Loucy (cell line): Measurements from ENCODE around the gene MRPL42.

Source experiments
- H2AFZ ChIP-seq: fragments of 200-600 bp; sonication (generic); 2 replicates; pipeline ENCODE4 v1.6.0; 2016; ENCODE audit warnings: antibody characterized with exemption, mild to moderate bottlenecking, low read length, moderate library complexity
- H3F3A ChIP-seq: fragments of 200-600 bp; 2 replicates; pipeline ENCODE4 v1.6.0; 2016; ENCODE audit warnings: antibody characterized with exemption, low read depth, mild to moderate bottlenecking
- H3K27me3 ChIP-seq: fragments of 200-600 bp; sonication (generic); 2 replicates; pipeline ENCODE4 v1.6.1; 2014; ENCODE audit warnings: low read length, mild to moderate bottlenecking; ENCODE audit not compliant: insufficient read depth, poor library complexity, severe bottlenecking
- H3K36me3 ChIP-seq: fragments of 200-600 bp; sonication (generic); 2 replicates; pipeline ENCODE4 v1.6.1; 2016; ENCODE audit warnings: low read length; ENCODE audit not compliant: insufficient read depth
- H3K4me1 ChIP-seq: fragments of 200-600 bp; sonication (generic); 2 replicates; pipeline ENCODE4 v1.5.1; 2014; ENCODE audit warnings: low read length, mild to moderate bottlenecking; ENCODE audit not compliant: insufficient read depth, poor library complexity, severe bottlenecking
- H3K4me2 ChIP-seq: fragments of 200-600 bp; sonication (generic); 2 replicates; pipeline ENCODE4 v1.6.0; 2014; ENCODE audit warnings: antibody characterized with exemption, low read length, low read depth, mild to moderate bottlenecking; ENCODE audit not compliant: poor library complexity, severe bottlenecking
- H3K4me3 ChIP-seq: fragments of 200-600 bp; sonication (generic); 2 replicates; pipeline ENCODE4 v1.5.1; 2014; ENCODE audit warnings: low read length, mild to moderate bottlenecking, mixed read lengths; ENCODE audit not compliant: poor library complexity, severe bottlenecking
- H3K79me2 ChIP-seq: fragments of 200-600 bp; sonication (generic); 2 replicates; pipeline ENCODE4 v1.6.1; 2014; ENCODE audit warnings: low read length; ENCODE audit not compliant: insufficient read depth
- H3K9ac ChIP-seq: fragments of 200-600 bp; sonication (generic); 2 replicates; pipeline ENCODE4 v1.6.0; 2014; ENCODE audit warnings: mild to moderate bottlenecking, low read depth, low read length, moderate library complexity; ENCODE audit not compliant: poor library complexity, severe bottlenecking
- H3K9me2 ChIP-seq: fragments of 200-600 bp; sonication (generic); replicated peaks from 2 replicates; pipeline ENCODE4 v1.6.1; 2016; ENCODE audit warnings: low read depth, low read length, mixed read lengths
- H3K9me3 ChIP-seq: fragments of 200-600 bp; sonication (generic); 2 replicates; pipeline ENCODE4 v1.6.1; 2014; ENCODE audit warnings: mild to moderate bottlenecking, antibody characterized with exemption, low read length, low read depth; ENCODE audit not compliant: insufficient read depth
- H4K20me1 ChIP-seq: fragments of 200-600 bp; sonication (generic); 2 replicates; pipeline ENCODE4 v1.6.0; 2014; ENCODE audit warnings: antibody characterized with exemption, low read length, mild to moderate bottlenecking; ENCODE audit not compliant: insufficient read depth, poor library complexity, severe bottlenecking
- EZH2phosphoT487 ChIP-seq: fragments of 200-600 bp; IDR thresholded peaks from 2 replicates; pipeline ENCODE4 v1.6.1; 2018; ENCODE audit warnings: antibody characterized with exemption, mild to moderate bottlenecking, moderate library complexity, borderline replicate concordance
- TF ChIP-seq, protein P1 (sequence below): fragments of 200-600 bp; sonication (generic); conservative IDR thresholded peaks from 2 replicates; pipeline ENCODE4 v1.5.1; 2014; ENCODE audit warnings: mild to moderate bottlenecking, antibody characterized with exemption, low read length

MRPL42 gene

DNA sequence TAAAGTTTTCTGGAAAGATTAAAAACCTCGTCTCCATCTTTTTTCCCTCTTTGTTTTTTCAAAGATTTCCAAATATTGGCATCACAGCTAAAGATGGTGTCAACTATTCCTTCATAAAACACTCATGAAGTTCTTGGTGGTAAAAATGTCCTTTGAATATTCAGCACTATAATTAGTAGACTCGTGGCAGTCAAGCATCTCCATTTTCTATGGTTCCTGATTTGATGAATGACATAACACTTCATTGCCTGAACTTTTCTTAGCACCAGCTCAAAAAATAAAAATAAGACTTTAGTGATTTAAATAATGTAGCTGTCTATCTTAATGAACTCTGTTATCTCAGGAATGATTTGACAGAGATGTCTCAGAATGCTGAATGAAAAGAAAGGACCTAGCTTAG is 45.3 kb upstream of the MRPL42 start:
- no peak for TF ChIP-seq EZH2phosphoT487
- TF ChIP-seq, protein P1, sequence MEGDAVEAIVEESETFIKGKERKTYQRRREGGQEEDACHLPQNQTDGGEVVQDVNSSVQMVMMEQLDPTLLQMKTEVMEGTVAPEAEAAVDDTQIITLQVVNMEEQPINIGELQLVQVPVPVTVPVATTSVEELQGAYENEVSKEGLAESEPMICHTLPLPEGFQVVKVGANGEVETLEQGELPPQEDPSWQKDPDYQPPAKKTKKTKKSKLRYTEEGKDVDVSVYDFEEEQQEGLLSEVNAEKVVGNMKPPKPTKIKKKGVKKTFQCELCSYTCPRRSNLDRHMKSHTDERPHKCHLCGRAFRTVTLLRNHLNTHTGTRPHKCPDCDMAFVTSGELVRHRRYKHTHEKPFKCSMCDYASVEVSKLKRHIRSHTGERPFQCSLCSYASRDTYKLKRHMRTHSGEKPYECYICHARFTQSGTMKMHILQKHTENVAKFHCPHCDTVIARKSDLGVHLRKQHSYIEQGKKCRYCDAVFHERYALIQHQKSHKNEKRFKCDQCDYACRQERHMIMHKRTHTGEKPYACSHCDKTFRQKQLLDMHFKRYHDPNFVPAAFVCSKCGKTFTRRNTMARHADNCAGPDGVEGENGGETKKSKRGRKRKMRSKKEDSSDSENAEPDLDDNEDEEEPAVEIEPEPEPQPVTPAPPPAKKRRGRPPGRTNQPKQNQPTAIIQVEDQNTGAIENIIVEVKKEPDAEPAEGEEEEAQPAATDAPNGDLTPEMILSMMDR = no peak
- Histone ChIP-seq H4K20me1 (peaks cover 95% of the 10 kb centered on the region), H3K36me3 (no peaks in the 10 kb centered on the region), H3F3A (no peaks in the 10 kb centered on the region), H3K9ac (no peak overlapping the region), H2AFZ (no peak overlapping the region), H3K9me2 (no peaks in the 10 kb centered on the region), H3K4me2 (no peak overlapping the region), H3K27me3 (no peaks in the 10 kb centered on the region), H3K4me3 (no peak overlapping the region), H3K79me2 (peaks cover 100% of the 10 kb centered on the region), H3K9me3 (no peaks in the 10 kb centered on the region), H3K4me1 (peaks cover 18% of the 10 kb centered on the region)

DNA sequence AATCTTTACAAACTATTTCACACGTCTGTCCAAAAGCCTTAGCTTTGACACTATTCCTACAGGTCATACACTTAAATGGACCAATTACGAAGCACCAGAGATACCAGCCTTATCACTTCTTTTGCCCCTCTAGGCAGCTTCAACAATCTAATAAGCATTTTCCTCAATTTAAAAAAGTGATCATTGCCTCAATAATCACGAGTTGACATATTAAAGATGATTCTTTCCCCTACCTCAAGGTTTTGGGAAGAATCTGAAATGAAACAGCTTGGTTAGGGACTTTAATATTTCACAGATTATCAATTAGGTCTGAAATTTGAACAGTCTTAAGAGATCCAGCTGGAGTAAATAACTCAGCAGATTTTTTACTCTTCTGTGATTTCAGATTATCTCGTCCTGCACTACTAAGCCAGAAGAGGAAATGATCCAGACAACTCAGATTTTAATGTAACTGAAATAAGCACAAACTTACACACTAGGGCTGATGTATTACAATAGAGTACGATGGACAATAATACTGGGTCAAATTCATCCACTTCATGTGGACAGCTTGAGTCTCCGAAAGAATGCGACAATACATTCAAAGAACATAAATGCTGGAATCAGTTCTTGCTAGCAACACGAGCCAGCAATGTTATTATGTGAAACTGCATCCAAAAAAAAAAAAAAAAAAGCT is 41.4 kb upstream of the MRPL42 start:
- H3K36me3 ChIP-seq = no peaks in the 10 kb centered on the region
- H2AFZ ChIP-seq = no peak overlapping the region
- peaks cover 90% of the 10 kb centered on the region for H4K20me1 ChIP-seq
- no peak overlapping the region for H3K9ac ChIP-seq
- H3K9me3 ChIP-seq = no peaks in the 10 kb centered on the region
- peaks cover 100% of the 10 kb centered on the region for H3K79me2 ChIP-seq
- H3K4me3 ChIP-seq = no peak overlapping the region
- no peaks in the 10 kb centered on the region for H3K27me3 ChIP-seq
- no peaks in the 10 kb centered on the region for H3F3A ChIP-seq
- H3K4me2 ChIP-seq = no peak overlapping the region
- no peaks in the 10 kb centered on the region for H3K9me2 ChIP-seq
- H3K4me1 ChIP-seq = peaks cover 16% of the 10 kb centered on the region
- TF ChIP-seq, protein P1 = no peak
- TF ChIP-seq EZH2phosphoT487 = no peak

DNA sequence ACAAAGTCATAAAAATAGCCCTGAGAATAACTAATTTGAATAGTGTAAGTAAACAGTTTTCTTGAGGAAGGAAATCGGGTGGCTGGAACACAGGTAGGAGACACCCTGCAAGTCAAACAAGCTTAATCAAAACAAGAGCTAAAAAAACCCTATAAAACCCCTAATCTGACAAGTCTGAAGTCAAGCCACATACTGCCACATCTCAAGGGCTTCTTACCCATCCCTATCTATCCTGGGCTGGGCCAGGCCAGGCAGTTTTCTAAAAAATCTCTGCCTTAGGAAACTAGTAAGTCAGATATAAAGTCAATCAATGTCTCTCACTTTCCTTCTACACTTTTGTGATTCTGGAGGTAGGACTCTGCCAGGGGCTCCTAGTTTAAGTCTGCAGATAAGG is 40.9 kb upstream of the MRPL42 start:
- Histone ChIP-seq H3K9ac (no peak overlapping the region), H3K9me2 (no peaks in the 10 kb centered on the region), H3K4me1 (peaks cover 16% of the 10 kb centered on the region), H4K20me1 (peaks cover 91% of the 10 kb centered on the region), H3K27me3 (no peaks in the 10 kb centered on the region), H3K4me2 (no peak overlapping the region), H2AFZ (no peak overlapping the region), H3K79me2 (peaks cover 100% of the 10 kb centered on the region), H3K36me3 (no peaks in the 10 kb centered on the region), H3F3A (no peaks in the 10 kb centered on the region), H3K4me3 (no peak overlapping the region), H3K9me3 (no peaks in the 10 kb centered on the region)
- TF ChIP-seq, protein P1 = no peak
- TF ChIP-seq EZH2phosphoT487 = no peak
